ENCODE data around the gene NT5DC3. TPM values are rescaled to one million over a fixed set of nuclear protein-coding genes. Genes with fewer than 3 reads are reported as not detected.

Gene NT5DC3
- total RNA-seq, 1 donor from 2014 or later = 5.6 TPM

- intact Hi-C loops (cut with micrococcal nuclease) = no loop called here
These were observed 7.8 kb downstream of the NT5DC3 start for GRCh38 chr12:103833095-103833775.

GRCh38 chr12:103832048-103832997, 8.7 kb downstream of the NT5DC3 start:
- intact Hi-C loops (cut with micrococcal nuclease) = no loop called here

GRCh38 chr12:103830730-103831320, 10.2 kb downstream of the NT5DC3 start:
- intact Hi-C loops (cut with micrococcal nuclease) = no loop called here

- intact Hi-C loops (cut with micrococcal nuclease) = no loop called here
These were observed 10.9 kb downstream of the NT5DC3 start for GRCh38 chr12:103830025-103830725.

- intact Hi-C loops (cut with micrococcal nuclease) = no loop called here
These were observed 11.9 kb downstream of the NT5DC3 start for GRCh38 chr12:103829092-103829491.

- intact Hi-C loops (cut with micrococcal nuclease) = no loop called here
These were observed 13.1 kb downstream of the NT5DC3 start for GRCh38 chr12:103827911-103828391.

GRCh38 chr12:103824845-103825244, 16.2 kb downstream of the NT5DC3 start:
- intact Hi-C loops (cut with micrococcal nuclease) = no loop called here

GRCh38 chr12:103824290-103824689, 16.7 kb downstream of the NT5DC3 start:
- intact Hi-C loops (cut with micrococcal nuclease) = no loop called here

- intact Hi-C loops (cut with micrococcal nuclease) = no loop called here
These were observed 17.2 kb downstream of the NT5DC3 start for GRCh38 chr12:103823871-103824270.

- intact Hi-C loops (cut with micrococcal nuclease) = no loop called here
These were observed 19.3 kb downstream of the NT5DC3 start for GRCh38 chr12:103821773-103822172.

GRCh38 chr12:103820881-103821489, 20.0 kb downstream of the NT5DC3 start:
- intact Hi-C loops (cut with micrococcal nuclease) = no loop called here

GRCh38 chr12:103820361-103820760, 20.7 kb downstream of the NT5DC3 start:
- intact Hi-C loops (cut with micrococcal nuclease) = no loop called here

- intact Hi-C loops (cut with micrococcal nuclease) = no loop called here
These were observed 21.1 kb downstream of the NT5DC3 start for GRCh38 chr12:103819892-103820291.

GRCh38 chr12:103819312-103819711, 21.7 kb downstream of the NT5DC3 start:
- intact Hi-C loops (cut with micrococcal nuclease) = no loop called here

GRCh38 chr12:103817791-103818190, 23.2 kb downstream of the NT5DC3 start:
- intact Hi-C loops (cut with micrococcal nuclease) = no loop called here

- intact Hi-C loops (cut with micrococcal nuclease) = no loop called here
These were observed 24.4 kb downstream of the NT5DC3 start for GRCh38 chr12:103816663-103817062.

- intact Hi-C loops (cut with micrococcal nuclease) = no loop called here
These were observed 26.6 kb downstream of the NT5DC3 start for GRCh38 chr12:103814436-103814835.

GRCh38 chr12:103813949-103814348, 27.1 kb downstream of the NT5DC3 start:
- intact Hi-C loops (cut with micrococcal nuclease) = no loop called here

- intact Hi-C loops (cut with micrococcal nuclease) = no loop called here
These were observed 27.6 kb downstream of the NT5DC3 start for GRCh38 chr12:103813426-103813825.

GRCh38 chr12:103812789-103813188, 28.2 kb downstream of the NT5DC3 start:
- intact Hi-C loops (cut with micrococcal nuclease) = no loop called here

- intact Hi-C loops (cut with micrococcal nuclease) = no loop called here
These were observed 29.2 kb downstream of the NT5DC3 start for GRCh38 chr12:103811791-103812190.

Measured in T-helper 1 cell treated with Interleukin-12 subunit alpha and Interleukin-12 subunit beta and Interleukin-4 antibody, amounts not matched to agents 30 ng/mL and 1 ng/mL, for 36 hours (primary cell).